Smooth muscle cell (in vitro differentiated cells): Measurements from ENCODE around the gene NPTX1. TPM values are rescaled to one million over a fixed set of nuclear protein-coding genes. Genes with fewer than 3 reads are reported as not detected.

Experiments used
- DNase-seq: peaks from one replicate; lab custom pipeline; 2025; ENCODE audit not compliant: unreplicated experiment; lab: John Stamatoyannopoulos, UW
- H2AFZ ChIP-seq: fragments of 200-600 bp; sonication (generic); 2 replicates; pipeline ENCODE4 v1.6.0; 2016; ENCODE audit warnings: antibody characterized with exemption, low read depth, mild to moderate bottlenecking
- H3F3A ChIP-seq: fragments of 200-600 bp; sonication (generic); 2 replicates; pipeline ENCODE4 v1.6.0; 2017; ENCODE audit warnings: antibody characterized with exemption, low read depth
- H3K27ac ChIP-seq: fragments of 200-600 bp; sonication (generic); 2 replicates; pipeline ENCODE4 v1.5.1; 2016; ENCODE audit warnings: low read depth, mild to moderate bottlenecking
- H3K27me3 ChIP-seq: fragments of 200-600 bp; sonication (generic); 2 replicates; pipeline ENCODE4 v1.6.1; 2016; ENCODE audit warnings: low read depth, mild to moderate bottlenecking
- H3K36me3 ChIP-seq: fragments of 200-600 bp; sonication (generic); 2 replicates; pipeline ENCODE4 v1.5.1; 2016; ENCODE audit warnings: low read depth
- H3K4me1 ChIP-seq: fragments of 200-600 bp; sonication (generic); 2 replicates; pipeline ENCODE4 v1.5.1; 2016; ENCODE audit warnings: low read depth
- H3K4me2 ChIP-seq: fragments of 200-600 bp; sonication (generic); 2 replicates; pipeline ENCODE4 v1.6.0; 2016; ENCODE audit warnings: mild to moderate bottlenecking
- H3K4me3 ChIP-seq: fragments of 200-600 bp; sonication (generic); 2 replicates; pipeline ENCODE4 v1.5.1; 2016; ENCODE audit warnings: mild to moderate bottlenecking
- H3K79me2 ChIP-seq: fragments of 200-600 bp; sonication (generic); 2 replicates; pipeline ENCODE4 v1.6.0; 2016; ENCODE audit warnings: low read depth, mild to moderate bottlenecking
- H3K9ac ChIP-seq: fragments of 200-600 bp; sonication (generic); 2 replicates; pipeline ENCODE4 v1.6.0; 2016; ENCODE audit warnings: low read depth
- H3K9me3 ChIP-seq: fragments of 200-600 bp; sonication (generic); replicated peaks from 2 replicates; pipeline ENCODE4 v1.5.1; 2016; ENCODE audit warnings: low read depth
- H4K20me1 ChIP-seq: fragments of 200-600 bp; sonication (generic); 2 replicates; pipeline ENCODE4 v1.6.0; 2016; ENCODE audit warnings: low read depth
- CTCF ChIP-seq: fragments of 200-600 bp; sonication (generic); IDR thresholded peaks from 2 replicates; pipeline ENCODE4 v1.5.1; 2017; ENCODE audit warnings: borderline replicate concordance, mild to moderate bottlenecking, antibody characterized with exemption; ENCODE audit not compliant: insufficient read depth, poor library complexity, severe bottlenecking
- WGBS: methylation state at CpG from one replicate; pipeline ENCODE4 v1.1.7; 2016; ENCODE audit warnings: low lambda C conversion rate; 5-methylcytosine and 5-hydroxymethylcytosine counted together
- polyA plus RNA-seq: library from polyadenylated mRNA; unstranded; fragments of >200 nt; fragmentation: Nextera tagmentation; extraction: Ambion mirVana; gene quantifications from 2 replicates; pipeline ENCODE4 v1.2.1, GENCODE V29; 2016
- total RNA-seq: library from RNA; depleted of rRNA; stranded (reverse); fragments of >200 nt; gene quantifications from 2 replicates; pipeline ENCODE4 v1.2.3, GENCODE V29; 2014

Gene NPTX1
- total and polyA plus RNA-seq, 2 experiments from 2014 or later: 1.8 to 5.9 TPM

DNA sequence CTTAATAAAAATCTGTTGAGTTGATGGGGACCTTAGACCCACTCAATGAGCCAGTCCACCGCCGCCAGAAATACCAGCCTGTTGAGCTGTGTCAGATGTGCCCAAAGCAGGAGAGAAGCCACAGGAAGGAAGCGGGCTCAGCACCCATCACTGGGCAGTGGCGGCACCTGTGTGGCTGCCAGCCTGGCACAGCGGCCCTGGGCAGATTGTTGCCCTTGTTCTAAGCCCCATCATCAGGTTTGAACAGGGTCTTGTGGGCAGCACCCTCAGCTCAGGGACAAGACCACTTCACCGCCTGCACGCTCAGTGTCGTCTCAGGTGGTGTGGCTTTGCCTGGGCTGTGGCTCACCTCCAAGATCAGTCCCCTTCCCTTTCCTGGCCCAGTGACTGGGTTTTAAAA lies 52.1 kb downstream of the NPTX1 start:
- Histone ChIP-seq H3K36me3 (no peaks in the 10 kb centered on the region), H3K9me3 (no peaks in the 10 kb centered on the region), H3K4me3 (no peak overlapping the region), H4K20me1 (peaks cover 30% of the 10 kb centered on the region), H3K9ac (no peak overlapping the region), H3K4me2 (no peak overlapping the region), H3F3A (no peaks in the 10 kb centered on the region), H3K27ac (no peak overlapping the region), H3K4me1 (no peaks in the 10 kb centered on the region), H2AFZ (no peak overlapping the region), H3K27me3 (no peaks in the 10 kb centered on the region), H3K79me2 (no peaks in the 10 kb centered on the region)
- DNase-seq: no peak
- no peak for TF ChIP-seq CTCF
- 97% methylated on average over 8 of the region's 8 CpGs for WGBS

GRCh38 chr17:80423536-80424225 lies 52.7 kb downstream of the NPTX1 start:
- WGBS: 89% methylated on average over 12 of the region's 13 CpGs

GRCh38 chr17:80422981-80423380 lies 53.4 kb downstream of the NPTX1 start:
- Histone ChIP-seq H2AFZ (no peak overlapping the region), H3K4me2 (no peak overlapping the region), H3K9ac (no peak overlapping the region), H3K36me3 (no peaks in the 10 kb centered on the region), H3K4me1 (no peaks in the 10 kb centered on the region), H4K20me1 (peaks cover 42% of the 10 kb centered on the region), H3K9me3 (no peaks in the 10 kb centered on the region), H3K4me3 (no peak overlapping the region), H3F3A (no peaks in the 10 kb centered on the region), H3K27me3 (no peaks in the 10 kb centered on the region), H3K27ac (no peak overlapping the region), H3K79me2 (no peaks in the 10 kb centered on the region)
- WGBS: 95% methylated on average over 18 of the region's 20 CpGs
- TF ChIP-seq CTCF: no peak
- DNase-seq: no peak

More at GRCh38 chr17:80423536-80424225, 52.7 kb downstream of the NPTX1 start:
- Histone ChIP-seq H3K36me3 (no peaks in the 10 kb centered on the region), H3K4me3 (no peak overlapping the region), H4K20me1 (peaks cover 35% of the 10 kb centered on the region), H3F3A (no peaks in the 10 kb centered on the region), H2AFZ (no peak overlapping the region), H3K9ac (no peak overlapping the region), H3K27ac (no peak overlapping the region), H3K9me3 (no peaks in the 10 kb centered on the region), H3K4me2 (no peak overlapping the region), H3K79me2 (no peaks in the 10 kb centered on the region), H3K4me1 (no peaks in the 10 kb centered on the region), H3K27me3 (no peaks in the 10 kb centered on the region)
- no peak for TF ChIP-seq CTCF
- DNase-seq: no peak

DNA sequence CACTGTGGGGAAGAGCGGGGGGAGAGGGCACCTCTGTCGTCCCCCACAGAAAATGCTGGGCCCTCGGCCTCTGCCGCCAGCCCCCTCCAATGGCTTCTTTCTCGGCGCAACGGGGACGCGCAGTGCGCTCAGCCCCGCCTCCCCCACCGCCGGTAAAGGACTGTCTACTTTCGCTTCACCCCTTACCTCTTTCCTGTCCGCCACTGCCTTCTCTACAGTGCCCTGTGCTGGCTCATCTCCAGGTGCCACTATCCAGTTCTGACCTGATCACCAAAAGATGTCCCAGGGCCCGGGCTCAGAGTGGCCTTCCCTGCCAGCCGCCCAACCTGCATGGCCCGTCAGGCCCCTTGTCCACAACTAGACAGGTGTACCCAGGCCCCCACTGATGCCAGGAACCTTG lies 54.1 kb downstream of the NPTX1 start:
- Histone ChIP-seq H3K4me3 (no peak overlapping the region), H3K4me1 (no peaks in the 10 kb centered on the region), H3K79me2 (peaks cover under 1% of the 10 kb centered on the region), H3K27ac (no peak overlapping the region), H3K27me3 (no peaks in the 10 kb centered on the region), H2AFZ (no peak overlapping the region), H3K9ac (no peak overlapping the region), H4K20me1 (peaks cover 48% of the 10 kb centered on the region), H3K9me3 (no peaks in the 10 kb centered on the region), H3F3A (no peaks in the 10 kb centered on the region), H3K4me2 (no peak overlapping the region), H3K36me3 (no peaks in the 10 kb centered on the region)
- no peak for DNase-seq
- WGBS: 94% methylated on average over 13 of the region's 18 CpGs
- no peak for TF ChIP-seq CTCF
